ENCODE data around the gene C10orf90. TPM values are rescaled to one million over a fixed set of nuclear protein-coding genes. Genes with fewer than 3 reads are reported as not detected.

C10orf90 gene
- total RNA-seq, 2 experiments from 2014 or later: not detected

GRCh38 chr10:126650161-126650560 is 20.3 kb downstream of the C10orf90 start:
- Mint-ChIP-seq H3K27ac (no peak overlapping the region), H3K27me3 (no peaks in the 10 kb centered on the region), H3K4me3 (no peak overlapping the region), H3K4me1 (ENCODE audit: low read depth) (no peaks in the 10 kb centered on the region), H3K9me3 (peaks cover 2% of the 10 kb centered on the region), H3K36me3 (ENCODE audit: low read depth) (no peaks in the 10 kb centered on the region)
- Histone ChIP-seq H3K9me3 (ENCODE audit: control insufficient read depth in 1 of 2, insufficient read depth in 1 of 2, low read length in 2 of 2) (no peaks in the 10 kb centered on the region), H3K27ac (ENCODE audit: low read depth in 1 of 2, low read length in 2 of 2) (no peak overlapping the region), H3K36me3 (ENCODE audit: insufficient read depth, low read length) (no peaks in the 10 kb centered on the region), H3K4me1 (ENCODE audit: insufficient read depth, low read length) (no peaks in the 10 kb centered on the region), H3K4me3 (ENCODE audit: low read length) (no peak overlapping the region), H3K27me3 (ENCODE audit: control insufficient read depth in 1 of 2, insufficient read depth in 2 of 2, low read length in 2 of 2) (no peaks in the 10 kb centered on the region)
- ChIA-PET POLR2A (no interaction called here), CTCF (no interaction called here)
- intact Hi-C loops (cut with DNase I, micrococcal nuclease): loop anchor here in 1 of 2 experiments (10.0 kb wide), 1 partner anchor 65 kb away; no protein-coding TSS in a partner anchor
- DNase-seq: no peak
- TF ChIP-seq CTCF (IDR thresholded peaks at IDR 0.05): no peak
- ATAC-seq (ENCODE audit: poor library complexity): no peak

- no peak for DNase-seq
- no peaks in the 10 kb centered on the region for H3K4me1 Mint-ChIP-seq (ENCODE audit: low read depth)
- no peak overlapping the region for H3K27ac ChIP-seq (ENCODE audit: low read depth in 1 of 2, low read length in 2 of 2)
- no peak for TF ChIP-seq CTCF (IDR thresholded peaks at IDR 0.05)
- no peaks in the 10 kb centered on the region for H3K27me3 ChIP-seq (ENCODE audit: control insufficient read depth in 1 of 2, insufficient read depth in 2 of 2, low read length in 2 of 2)
- H3K36me3 ChIP-seq (ENCODE audit: insufficient read depth, low read length): no peaks in the 10 kb centered on the region
- H3K9me3 ChIP-seq (ENCODE audit: control insufficient read depth in 1 of 2, insufficient read depth in 1 of 2, low read length in 2 of 2): no peaks in the 10 kb centered on the region
- intact Hi-C loops (cut with DNase I, micrococcal nuclease): no loop called here
- peaks cover 2% of the 10 kb centered on the region for H3K9me3 Mint-ChIP-seq
- H3K27ac Mint-ChIP-seq: no peak overlapping the region
- ATAC-seq (ENCODE audit: poor library complexity): no peak
- ChIA-PET POLR2A (no interaction called here), CTCF (no interaction called here)
- no peaks in the 10 kb centered on the region for H3K27me3 Mint-ChIP-seq
- no peaks in the 10 kb centered on the region for H3K36me3 Mint-ChIP-seq (ENCODE audit: low read depth)
- no peaks in the 10 kb centered on the region for H3K4me1 ChIP-seq (ENCODE audit: insufficient read depth, low read length)
- no peak overlapping the region for H3K4me3 Mint-ChIP-seq
- no peak overlapping the region for H3K4me3 ChIP-seq (ENCODE audit: low read length)
Measured at GRCh38 chr10:126647116-126647515, 23.4 kb downstream of the C10orf90 start.

GRCh38 chr10:126646110-126646509 is 24.4 kb downstream of the C10orf90 start:
- CTCF ChIA-PET: no interaction called here

More at GRCh38 chr10:126646110-126646509, 24.4 kb downstream of the C10orf90 start:
- no peak for TF ChIP-seq CTCF (IDR thresholded peaks at IDR 0.05)
- Histone ChIP-seq H3K9me3 (ENCODE audit: control insufficient read depth in 1 of 2, insufficient read depth in 1 of 2, low read length in 2 of 2) (no peaks in the 10 kb centered on the region), H3K4me1 (ENCODE audit: insufficient read depth, low read length) (no peaks in the 10 kb centered on the region), H3K36me3 (ENCODE audit: insufficient read depth, low read length) (no peaks in the 10 kb centered on the region), H3K4me3 (ENCODE audit: low read length) (no peak overlapping the region), H3K27ac (ENCODE audit: low read depth in 1 of 2, low read length in 2 of 2) (no peak overlapping the region), H3K27me3 (ENCODE audit: control insufficient read depth in 1 of 2, insufficient read depth in 2 of 2, low read length in 2 of 2) (no peaks in the 10 kb centered on the region)
- intact Hi-C loops (cut with DNase I, micrococcal nuclease): no loop called here
- no peak overlapping the region for H3K4me3 Mint-ChIP-seq
- ATAC-seq (ENCODE audit: poor library complexity) (no peak), DNase-seq (no peak)
- peaks cover 2% of the 10 kb centered on the region for H3K9me3 Mint-ChIP-seq
- H3K27me3 Mint-ChIP-seq: no peaks in the 10 kb centered on the region
- no peaks in the 10 kb centered on the region for H3K36me3 Mint-ChIP-seq (ENCODE audit: low read depth)
- POLR2A ChIA-PET: no interaction called here
- H3K27ac Mint-ChIP-seq: no peak overlapping the region
- no peaks in the 10 kb centered on the region for H3K4me1 Mint-ChIP-seq (ENCODE audit: low read depth)
